ENCODE results near the gene STK32C.

DNA sequence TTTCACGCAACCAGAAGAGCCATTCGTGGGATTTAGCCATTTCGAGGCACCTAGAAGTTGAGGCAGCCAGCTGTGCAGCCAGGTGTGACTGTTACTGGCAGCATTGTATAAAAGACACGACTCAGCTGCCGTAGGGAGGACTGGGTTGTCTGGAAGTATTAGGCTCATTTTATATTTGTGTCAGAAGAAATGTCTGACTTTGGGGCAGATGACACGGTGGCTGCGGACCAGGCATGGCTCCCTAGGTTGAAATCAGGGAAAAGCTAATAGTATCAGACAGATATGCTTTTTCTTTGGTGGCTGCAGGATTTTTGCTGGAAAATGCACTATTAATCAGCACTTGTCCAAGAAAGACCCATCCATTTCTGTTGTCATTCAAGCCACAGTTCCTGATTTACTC lies 125.2 kb downstream of the STK32C start:
- TF ChIP-seq ZFP30 (CRISPR knock-in tag; IDR thresholded peaks at IDR 0.05) (no peak), GLIS3 (CRISPR knock-in tag; IDR thresholded peaks at IDR 0.05) (no peak), ARNTL (CRISPR knock-in tag; IDR thresholded peaks at IDR 0.05; ENCODE audit: borderline replicate concordance, low read depth) (no peak), ZNF70 (CRISPR knock-in tag; IDR thresholded peaks at IDR 0.05) (no peak), TCF4 (CRISPR knock-in tag; IDR thresholded peaks at IDR 0.05; ENCODE audit: borderline replicate concordance) (no peak), PPARA (CRISPR knock-in tag; IDR thresholded peaks at IDR 0.05; ENCODE audit: borderline replicate concordance) (no peak), ESRRG (CRISPR knock-in tag; IDR thresholded peaks at IDR 0.05) (no peak), SNAI2 (CRISPR knock-in tag; IDR thresholded peaks at IDR 0.05) (no peak), OSR1 (CRISPR knock-in tag; IDR thresholded peaks at IDR 0.05) (no peak), ZFP3 (CRISPR knock-in tag; IDR thresholded peaks at IDR 0.05) (no peak), ZNF565 (CRISPR knock-in tag; conservative IDR thresholded peaks at IDR 0.05; ENCODE audit: low read depth) (no peak), CREB5 (CRISPR knock-in tag; IDR thresholded peaks at IDR 0.05; ENCODE audit: low read depth) (no peak)
- TF ChIP-seq, protein P1, sequence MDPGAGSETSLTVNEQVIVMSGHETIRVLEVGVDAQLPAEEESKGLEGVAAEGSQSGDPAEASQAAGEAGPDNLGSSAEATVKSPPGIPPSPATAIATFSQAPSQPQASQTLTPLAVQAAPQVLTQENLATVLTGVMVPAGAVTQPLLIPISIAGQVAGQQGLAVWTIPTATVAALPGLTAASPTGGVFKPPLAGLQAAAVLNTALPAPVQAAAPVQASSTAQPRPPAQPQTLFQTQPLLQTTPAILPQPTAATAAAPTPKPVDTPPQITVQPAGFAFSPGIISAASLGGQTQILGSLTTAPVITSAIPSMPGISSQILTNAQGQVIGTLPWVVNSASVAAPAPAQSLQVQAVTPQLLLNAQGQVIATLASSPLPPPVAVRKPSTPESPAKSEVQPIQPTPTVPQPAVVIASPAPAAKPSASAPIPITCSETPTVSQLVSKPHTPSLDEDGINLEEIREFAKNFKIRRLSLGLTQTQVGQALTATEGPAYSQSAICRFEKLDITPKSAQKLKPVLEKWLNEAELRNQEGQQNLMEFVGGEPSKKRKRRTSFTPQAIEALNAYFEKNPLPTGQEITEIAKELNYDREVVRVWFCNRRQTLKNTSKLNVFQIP (CRISPR knock-in tag; IDR thresholded peaks at IDR 0.05; ENCODE audit: borderline replicate concordance, low read depth): no peak

Data from SK-N-SH treated with all-trans-retinoic acid at 6 μM for 48 hours (cell line).